H1 (cell line): Measurements from ENCODE around the gene TAF9. TPM values are rescaled to one million over a fixed set of nuclear protein-coding genes. Genes with fewer than 3 reads are reported as not detected.

Experiments used
- CTCF ChIA-PET: fragments of 300-600 bp; sonication (Branson Sonifier 250); formaldehyde crosslinking; loops from one replicate; lab custom pipeline; 2021; ENCODE audit not compliant: partially characterized antibody; lab: Charles Lee
- POLR2A ChIA-PET: fragments of 300-600 bp; sonication (Branson Sonifier 250); formaldehyde crosslinking; loops from one replicate; lab custom pipeline; 2021; ENCODE audit warnings: inconsistent platforms; ENCODE audit not compliant: partially characterized antibody; lab: Charles Lee
- DNase-seq, 2 experiments: peaks; one replicate each; pipeline versions ENCODE4 v3.0.0 to v3.0.0-alpha.2; 2010 to 2022; ENCODE audit warnings: low spot score in 2 of 2, low read depth in 1 of 2, mixed read lengths in 1 of 2
- FAIRE-seq: peaks from 2 replicates; lab custom pipeline; 2011; peaks lifted over from hg19 to GRCh38; lab: Jason Lieb, UNC
- H2AFZ ChIP-seq: 2 replicates; pipeline ENCODE4 v1.8.1; 2012; ENCODE audit warnings: low read length, inconsistent platforms
- H2AK5ac ChIP-seq: 2 replicates; pipeline ENCODE4 v1.6.1; 2013; ENCODE audit warnings: low read depth, low read length
- H2BK120ac ChIP-seq: replicated peaks from 2 replicates; pipeline ENCODE3; 2013; ENCODE audit warnings: low read depth, low read length, inconsistent platforms
- H2BK12ac ChIP-seq: 2 replicates; pipeline ENCODE4 v1.6.1; 2013; ENCODE audit warnings: low read depth, low read length
- H2BK15ac ChIP-seq: 2 replicates; pipeline ENCODE4 v1.6.1; 2013; ENCODE audit warnings: low read length
- H2BK20ac ChIP-seq: 2 replicates; pipeline ENCODE4 v1.6.1; 2013; ENCODE audit warnings: low read length
- H2BK5ac ChIP-seq: 2 replicates; pipeline ENCODE4 v1.6.1; 2013; ENCODE audit warnings: low read depth, low read length
- H3K14ac ChIP-seq: 2 replicates; pipeline ENCODE4 v1.6.1; 2013; ENCODE audit warnings: inconsistent platforms; ENCODE audit not compliant: insufficient read length
- H3K18ac ChIP-seq: 2 replicates; pipeline ENCODE4 v1.6.1; 2013; ENCODE audit warnings: low read length; ENCODE audit errors: extremely low read depth
- H3K23ac ChIP-seq: 2 replicates; pipeline ENCODE4 v1.6.1; 2013; ENCODE audit warnings: inconsistent platforms; ENCODE audit not compliant: insufficient read length
- H3K23me2 ChIP-seq: 2 replicates; pipeline ENCODE4 v1.6.1; 2013; ENCODE audit warnings: low read depth, low read length
- H3K27ac ChIP-seq: 2 replicates; pipeline ENCODE4 v1.6.1; 2011; ENCODE audit warnings: low read depth, low read length, inconsistent platforms
- H3K27me3 ChIP-seq, 4 experiments: replicated peaks in 1 of 4; 1 replicate in 1 of 4; 2 replicates in 3 of 4; pipeline versions ENCODE4 v1.6.1 to v1.8.1; 2011 to 2013; ENCODE audit warnings: low read length in 3 of 4, mild to moderate bottlenecking in 3 of 4, inconsistent platforms in 2 of 4, mixed read lengths in 2 of 4, moderate library complexity in 1 of 4; ENCODE audit not compliant: control insufficient read depth in 3 of 4, insufficient read depth in 3 of 4; ENCODE audit errors: extremely low read depth in 1 of 4
- H3K36me3 ChIP-seq, 4 experiments: 2 replicates each; pipeline versions ENCODE4 v1.6.1 to v1.8.1; 2011 to 2013; ENCODE audit warnings: mild to moderate bottlenecking in 4 of 4, low read length in 3 of 4, moderate library complexity in 2 of 4, control low read depth in 1 of 4, inconsistent platforms in 1 of 4; ENCODE audit not compliant: insufficient read depth in 4 of 4, control insufficient read depth in 2 of 4
- H3K4ac ChIP-seq: replicated peaks from 2 replicates; pipeline ENCODE3; 2013; ENCODE audit warnings: low read length, low read depth, mixed read lengths, inconsistent platforms; ENCODE audit not compliant: insufficient read length
- H3K4me1 ChIP-seq, 4 experiments: replicated peaks in 1 of 4; 1 replicate in 1 of 4; 2 replicates in 3 of 4; pipeline versions ENCODE4 v1.6.1 to v1.8.1; 2011 to 2013; ENCODE audit warnings: low read length in 3 of 4, inconsistent platforms in 2 of 4, mixed read lengths in 1 of 4; ENCODE audit not compliant: insufficient read depth in 4 of 4, control insufficient read depth in 3 of 4
- H3K4me2 ChIP-seq, 2 experiments: 2 replicates each; pipeline versions ENCODE4 v1.6.1 to v1.8.1; 2011 to 2013; ENCODE audit warnings: low read depth in 2 of 2, low read length in 2 of 2, control low read depth in 1 of 2, inconsistent platforms in 1 of 2, mild to moderate bottlenecking in 1 of 2; ENCODE audit not compliant: insufficient read depth in 1 of 2
- H3K4me3 ChIP-seq, 4 experiments: fragments of 200-600, 300-600 bp in 1 of 4; sonication (generic), shearing (Covaris generic), sonication (Bioruptor Twin) in 1 of 4; 2 replicates each; pipeline versions ENCODE4 v1.5.1 to v1.8.1; 2011 to 2016; ENCODE audit warnings: low read length in 4 of 4, low read depth in 3 of 4, control low read depth in 2 of 4, inconsistent platforms in 2 of 4, mild to moderate bottlenecking in 2 of 4, mixed read lengths in 1 of 4, moderate library complexity in 1 of 4; ENCODE audit not compliant: insufficient read depth in 2 of 4; ENCODE audit errors: extremely low read depth in 1 of 4
- H3K56ac ChIP-seq: replicated peaks from 2 replicates; pipeline ENCODE3; 2013; ENCODE audit warnings: low read depth, mild to moderate bottlenecking, mixed read lengths, low read length, inconsistent platforms; ENCODE audit not compliant: insufficient read length
- H3K79me1 ChIP-seq: 2 replicates; pipeline ENCODE4 v1.6.1; 2013; ENCODE audit warnings: low read depth, low read length, control low read depth
- H3K79me2 ChIP-seq, 2 experiments: 2 replicates each; pipeline versions ENCODE4 v1.6.1 to v1.8.1; 2012 to 2013; ENCODE audit warnings: low read length in 2 of 2, mild to moderate bottlenecking in 2 of 2, inconsistent platforms in 1 of 2; ENCODE audit not compliant: insufficient read depth in 2 of 2, control insufficient read depth in 1 of 2
- H3K9ac ChIP-seq, 4 experiments: replicated peaks in 1 of 4; 1 replicate in 1 of 4; 2 replicates in 3 of 4; pipeline versions ENCODE4 v1.6.1 to v1.8.1; 2011 to 2013; ENCODE audit warnings: low read depth in 3 of 4, low read length in 3 of 4, control low read depth in 2 of 4, mild to moderate bottlenecking in 2 of 4, moderate library complexity in 2 of 4, inconsistent platforms in 1 of 4; ENCODE audit errors: extremely low read depth in 1 of 4
- H3K9me3 ChIP-seq, 2 experiments: 2 replicates each; pipeline versions ENCODE4 v1.6.1 to v1.8.1; 2012 to 2013; ENCODE audit warnings: mild to moderate bottlenecking in 2 of 2, moderate library complexity in 2 of 2, control low read depth in 1 of 2, inconsistent platforms in 1 of 2, low read depth in 1 of 2, low read length in 1 of 2, mixed read lengths in 1 of 2; ENCODE audit not compliant: insufficient read depth in 2 of 2
- H4K20me1 ChIP-seq, 2 experiments: replicated peaks in 1 of 2; 2 replicates each; pipeline versions ENCODE3 to v1.8.1; 2011 to 2013; ENCODE audit warnings: inconsistent platforms in 2 of 2, low read length in 2 of 2, mild to moderate bottlenecking in 1 of 2; ENCODE audit not compliant: insufficient read depth in 2 of 2, control insufficient read depth in 1 of 2
- H4K5ac ChIP-seq: 2 replicates; pipeline ENCODE4 v1.6.1; 2013; ENCODE audit warnings: low read length, low read depth, mixed read lengths, inconsistent platforms; ENCODE audit not compliant: insufficient read length
- H4K8ac ChIP-seq: 2 replicates; pipeline ENCODE4 v1.8.0; 2013; ENCODE audit warnings: mild to moderate bottlenecking, moderate library complexity, low read length, inconsistent platforms; ENCODE audit not compliant: insufficient read depth; ENCODE audit errors: extremely low read depth
- H4K91ac ChIP-seq: replicated peaks from 2 replicates; pipeline ENCODE3; 2013; ENCODE audit warnings: low read length, mixed read lengths, inconsistent platforms; ENCODE audit not compliant: insufficient read length
- BCL11A ChIP-seq, 2 experiments: IDR thresholded peaks; one replicate each; pipeline ENCODE4 v1.6.1; 2011; ENCODE audit warnings: low read depth in 2 of 2, low read length in 2 of 2, mild to moderate bottlenecking in 2 of 2
- CEBPB ChIP-seq: IDR thresholded peaks from 2 replicates; pipeline ENCODE4 v1.6.1; 2012; ENCODE audit warnings: low read depth, low read length
- CHD1 ChIP-seq: IDR thresholded peaks from 2 replicates; pipeline ENCODE4 v1.6.1; 2012; ENCODE audit warnings: low read depth, low read length, improper control_type of control experiment
- CHD2 ChIP-seq: IDR thresholded peaks from 2 replicates; pipeline ENCODE4 v1.6.1; 2012; ENCODE audit warnings: low read length, improper control_type of control experiment
- EZH2 ChIP-seq: fragments of 200-600 bp; sonication (generic); IDR thresholded peaks from 2 replicates; pipeline ENCODE4 v1.7.1; 2012; ENCODE audit warnings: low read depth, mild to moderate bottlenecking, moderate library complexity, low read length, inconsistent platforms; ENCODE audit not compliant: severe bottlenecking
- JUND ChIP-seq: IDR thresholded peaks from 2 replicates; pipeline ENCODE4 v1.6.1; 2011; ENCODE audit warnings: mild to moderate bottlenecking, improper control_type of control experiment, low read length
- KDM1A ChIP-seq: fragments of 200-600, 300-600 bp; sonication (generic); IDR thresholded peaks from 2 replicates; pipeline ENCODE4 v1.7.1; 2016; ENCODE audit warnings: mild to moderate bottlenecking, low read length, borderline replicate concordance
- SIN3A ChIP-seq, 2 experiments: IDR thresholded peaks in 1 of 2; conservative IDR thresholded peaks in 1 of 2; 2 replicates each; pipeline ENCODE4 v1.6.1; 2011 to 2012; ENCODE audit warnings: low read length in 2 of 2, improper control_type of control experiment in 1 of 2, low read depth in 1 of 2, mild to moderate bottlenecking in 1 of 2
- TCF12 ChIP-seq: IDR thresholded peaks from 2 replicates; pipeline ENCODE4 v1.6.1; 2011; ENCODE audit warnings: low read depth, mild to moderate bottlenecking, low read length
- polyA plus RNA-seq, 7 experiments: library from polyadenylated mRNA; depleted of rRNA in 3 of 7; stranded (reverse) in 5 of 7; unstranded in 2 of 7; fragments of >200 nt in 5 of 7; fragments of 200-250 nt in 2 of 7; gene quantifications; 1 replicate in 5 of 7; 2 replicates in 1 of 7; 4 replicates in 1 of 7; pipeline versions ENCODE4 v1.2.1 to v1.2.3, GENCODE V29; 2011 to 2013; ENCODE audit warnings: missing spikeins in 2 of 7, mixed read lengths in 2 of 7
- total RNA-seq: library from RNA; stranded (reverse); fragmentation: NEBNext Ultra II Directional; extraction: Animal tissue kit (Norgen Biotek cat#: 25700); gene quantifications from 2 replicates; pipeline ENCODE4 v1.2.1, GENCODE V29; 2021
- TF ChIP-seq, protein P1 (sequence below): IDR thresholded peaks from 2 replicates; pipeline ENCODE4 v1.6.1; 2012; ENCODE audit warnings: inconsistent platforms
- TF ChIP-seq, protein P2 (sequence below): IDR thresholded peaks from 2 replicates; pipeline ENCODE4 v1.6.1; 2011; ENCODE audit warnings: low read depth, mild to moderate bottlenecking, low read length; ENCODE audit not compliant: insufficient read depth
- TF ChIP-seq, protein P3 (sequence below), 3 experiments: IDR thresholded peaks; 1 replicate in 2 of 3; 2 replicates in 1 of 3; pipeline versions ENCODE4 v1.5.1 to v1.6.1; 2011; ENCODE audit warnings: low read length in 3 of 3, mild to moderate bottlenecking in 3 of 3, inconsistent platforms in 2 of 3, low read depth in 1 of 3, moderate library complexity in 1 of 3; ENCODE audit not compliant: insufficient read depth in 1 of 3; ENCODE audit errors: control extremely low read depth in 1 of 3

Gene TAF9
- total and polyA plus RNA-seq, 2 of the 8 experiments (the other 6 are each of a cell fraction or from before 2014, with no cell fraction given): 85.1 to 135 TPM

DNA sequence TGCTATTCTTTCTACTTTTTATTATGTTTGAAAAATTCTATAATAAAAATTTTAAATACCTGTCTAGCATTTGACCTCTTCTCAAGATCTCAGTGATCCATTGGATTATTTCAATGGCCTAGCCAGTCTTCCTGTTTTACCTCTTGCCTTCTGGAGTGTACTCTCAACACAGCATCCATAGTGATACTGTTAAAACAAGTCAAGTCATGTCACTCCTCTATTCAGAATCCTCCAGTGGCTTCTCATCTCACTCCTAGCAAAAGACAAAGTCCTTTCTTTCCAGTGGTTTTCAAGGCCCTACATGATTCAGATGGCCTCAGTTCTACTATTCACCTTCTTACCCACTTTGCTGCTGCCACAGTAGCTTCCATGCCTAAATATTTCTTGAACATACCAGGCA is 47.4 kb upstream of the TAF9 start:
- POLR2A ChIA-PET: no interaction called here
- TF ChIP-seq, protein P1, sequence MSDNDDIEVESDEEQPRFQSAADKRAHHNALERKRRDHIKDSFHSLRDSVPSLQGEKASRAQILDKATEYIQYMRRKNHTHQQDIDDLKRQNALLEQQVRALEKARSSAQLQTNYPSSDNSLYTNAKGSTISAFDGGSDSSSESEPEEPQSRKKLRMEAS: no peak
- TF ChIP-seq CEBPB (no peak), BCL11A (IDR thresholded peaks at IDR 0.05; ENCODE audit: low read depth in 2 of 2, low read length in 2 of 2) (no peak), EZH2 (no peak), JUND (no peak), TCF12 (no peak), SIN3A (conservative IDR thresholded peaks at IDR 0.05 in 1 of 2, IDR thresholded peaks at IDR 0.05 in 1 of 2; ENCODE audit: low read depth in 1 of 2, low read length in 2 of 2) (no peak), KDM1A (no peak), CHD1 (no peak), CHD2 (no peak)
- TF ChIP-seq, protein P2, sequence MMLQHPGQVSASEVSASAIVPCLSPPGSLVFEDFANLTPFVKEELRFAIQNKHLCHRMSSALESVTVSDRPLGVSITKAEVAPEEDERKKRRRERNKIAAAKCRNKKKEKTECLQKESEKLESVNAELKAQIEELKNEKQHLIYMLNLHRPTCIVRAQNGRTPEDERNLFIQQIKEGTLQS: no peak
- TF ChIP-seq, protein P3, sequence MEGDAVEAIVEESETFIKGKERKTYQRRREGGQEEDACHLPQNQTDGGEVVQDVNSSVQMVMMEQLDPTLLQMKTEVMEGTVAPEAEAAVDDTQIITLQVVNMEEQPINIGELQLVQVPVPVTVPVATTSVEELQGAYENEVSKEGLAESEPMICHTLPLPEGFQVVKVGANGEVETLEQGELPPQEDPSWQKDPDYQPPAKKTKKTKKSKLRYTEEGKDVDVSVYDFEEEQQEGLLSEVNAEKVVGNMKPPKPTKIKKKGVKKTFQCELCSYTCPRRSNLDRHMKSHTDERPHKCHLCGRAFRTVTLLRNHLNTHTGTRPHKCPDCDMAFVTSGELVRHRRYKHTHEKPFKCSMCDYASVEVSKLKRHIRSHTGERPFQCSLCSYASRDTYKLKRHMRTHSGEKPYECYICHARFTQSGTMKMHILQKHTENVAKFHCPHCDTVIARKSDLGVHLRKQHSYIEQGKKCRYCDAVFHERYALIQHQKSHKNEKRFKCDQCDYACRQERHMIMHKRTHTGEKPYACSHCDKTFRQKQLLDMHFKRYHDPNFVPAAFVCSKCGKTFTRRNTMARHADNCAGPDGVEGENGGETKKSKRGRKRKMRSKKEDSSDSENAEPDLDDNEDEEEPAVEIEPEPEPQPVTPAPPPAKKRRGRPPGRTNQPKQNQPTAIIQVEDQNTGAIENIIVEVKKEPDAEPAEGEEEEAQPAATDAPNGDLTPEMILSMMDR (IDR thresholded peaks at IDR 0.05; ENCODE audit: control extremely low read depth in 1 of 3, insufficient read depth in 1 of 3, low read depth in 1 of 3, low read length in 3 of 3): no peak

More for the DNA sequence above, 47.4 kb upstream of the TAF9 start:
- FAIRE-seq (no peak), DNase-seq (no peak)
- no peak overlapping the region for H2BK120ac ChIP-seq
- H2BK5ac ChIP-seq: no peak overlapping the region
- no peak overlapping the region for H3K27ac ChIP-seq
- 0 out of 2 replicates have a peak overlapping the region, but pooled peaks have one; percentile 10 for H2AK5ac ChIP-seq
- H3K4me2 ChIP-seq: peak overlapping the region; percentile 77 to 87
- H3K9me3 ChIP-seq: no peaks in the 10 kb centered on the region
- H3K79me2 ChIP-seq: peaks cover 0 to 5% of the 10 kb centered on the region in 2 experiments; a peak in 1 of 4 replicates
- peak overlapping the region in 2 of 4 experiments; percentile 90 to 93; a peak in 4 of 8 replicates for H3K4me3 ChIP-seq
- H3K14ac ChIP-seq: no peak overlapping the region
- no peak overlapping the region for H2BK15ac ChIP-seq
- no peak overlapping the region for H3K56ac ChIP-seq
- no peak overlapping the region for H4K8ac ChIP-seq
- no peak overlapping the region for H3K9ac ChIP-seq
- peaks cover 0 to 2% of the 10 kb centered on the region in 2 experiments for H4K20me1 ChIP-seq
- no peak overlapping the region for H4K5ac ChIP-seq
- H3K23ac ChIP-seq: no peak overlapping the region
- H3K79me1 ChIP-seq: no peaks in the 10 kb centered on the region; the same call in 1 of the 2 replicates
- no peak overlapping the region for H2AFZ ChIP-seq
- CTCF ChIA-PET: no interaction called here
- H3K36me3 ChIP-seq: peaks cover 0 to 19% (median 8%) of the 10 kb centered on the region in 4 experiments; a peak in 4 of 8 replicates
- no peaks in the 10 kb centered on the region; a peak in 2 of 7 replicates for H3K4me1 ChIP-seq
- H4K91ac ChIP-seq: no peak overlapping the region
- H3K23me2 ChIP-seq: peaks cover 9% of the 10 kb centered on the region
- H2BK12ac ChIP-seq: no peak overlapping the region
- no peak overlapping the region for H3K18ac ChIP-seq
- no peaks in the 10 kb centered on the region for H3K27me3 ChIP-seq
- H3K4ac ChIP-seq: no peak overlapping the region
- no peak overlapping the region for H2BK20ac ChIP-seq
